ENCODE measurements around the gene CDK2AP2.
"Not testable (repeated sequence)": the region's sequence is repeated elsewhere in the genome, so short reads cannot be mapped to it uniquely, and the experiment has no call there.

The CDK2AP2 gene

DNA sequence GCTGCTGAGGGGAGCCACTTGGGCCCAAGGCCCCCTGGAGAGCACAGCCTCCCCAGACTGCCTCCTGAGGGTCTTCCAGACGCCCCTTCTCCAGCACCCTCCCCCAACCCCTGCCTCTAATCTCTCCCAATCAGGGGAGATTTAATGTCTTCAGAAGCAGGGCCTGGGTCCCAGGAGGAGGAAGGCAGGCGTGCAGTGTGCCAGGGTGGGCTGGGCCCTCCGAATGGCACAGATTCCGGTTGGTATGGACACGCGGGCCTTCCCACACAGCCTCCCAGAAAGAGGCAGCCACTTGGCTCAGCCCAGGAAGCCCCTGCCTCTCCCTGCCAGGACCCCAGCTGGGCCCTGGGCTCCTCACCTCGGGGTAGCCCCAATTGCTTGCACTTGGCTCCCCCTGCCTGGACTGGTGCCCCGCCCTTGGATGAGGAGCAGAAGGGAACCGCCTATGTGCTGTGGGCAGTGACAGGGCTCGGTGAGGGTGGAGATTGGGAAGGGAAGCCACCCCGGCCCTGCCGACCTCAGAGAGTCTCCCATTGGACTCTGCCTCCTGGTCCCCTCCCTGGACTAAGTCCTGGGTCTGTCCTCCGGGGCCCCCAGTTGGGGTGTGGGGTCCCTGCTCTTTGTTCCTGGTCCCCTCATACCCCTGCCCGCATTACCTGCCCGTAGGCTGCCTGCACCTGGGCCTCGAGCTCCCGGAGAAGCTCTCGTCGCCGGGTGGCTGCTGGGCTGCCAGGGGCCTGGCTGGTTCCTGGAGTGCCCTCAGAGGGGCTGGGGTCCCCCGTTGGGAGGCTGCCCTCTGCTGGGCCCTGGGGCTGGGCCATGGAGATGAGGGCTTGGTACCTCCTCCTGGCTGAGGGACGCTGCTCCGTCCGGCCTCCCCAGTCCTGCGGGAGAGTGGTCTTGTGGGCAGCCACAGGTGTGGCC is 15.9 kb upstream of the CDK2AP2 start:
- no peak for DNase-seq

DNA sequence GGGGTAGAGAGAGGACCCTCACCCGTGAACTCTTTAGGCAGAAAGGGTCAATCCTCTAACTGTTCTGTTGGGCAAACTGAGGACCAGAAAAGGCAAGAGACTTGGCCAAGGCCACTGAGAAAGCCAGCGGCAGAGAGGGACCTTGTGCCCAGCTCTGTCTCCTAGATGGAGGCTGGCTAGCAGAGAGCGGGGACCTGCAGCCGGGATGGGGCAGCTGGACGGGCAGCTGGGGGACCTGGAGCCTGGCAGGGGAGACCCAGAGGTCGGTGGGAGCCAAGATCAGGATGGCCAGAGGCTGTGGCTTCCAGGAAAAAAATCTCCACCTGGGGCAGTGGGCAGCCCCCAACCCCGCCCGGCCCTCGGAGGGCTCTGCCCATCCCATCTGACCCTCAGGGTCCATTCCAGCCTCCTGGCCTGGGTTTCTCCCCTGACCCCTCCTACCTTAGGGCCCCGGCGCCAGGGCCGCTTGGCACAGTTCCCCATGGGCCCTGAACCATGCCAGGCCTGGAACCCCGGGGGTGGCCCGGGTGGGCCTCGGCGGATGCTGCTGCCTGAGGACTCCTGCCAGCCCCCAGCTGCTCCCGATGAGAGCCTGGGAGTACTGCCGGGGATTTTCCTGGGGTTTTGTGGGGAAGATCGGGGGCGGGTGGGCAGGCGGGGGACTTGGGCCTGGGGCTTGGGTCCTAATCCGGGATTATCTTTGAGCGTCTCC is 15.0 kb upstream of the CDK2AP2 start, which contains the start of gene CABP2:
Gene CABP2, minus strand, starts transcription at position 603 of the 712 bp plus-strand sequence. Its CDS starts 120 bp downstream, at position 483.
- DNase-seq, result no peak

DNA sequence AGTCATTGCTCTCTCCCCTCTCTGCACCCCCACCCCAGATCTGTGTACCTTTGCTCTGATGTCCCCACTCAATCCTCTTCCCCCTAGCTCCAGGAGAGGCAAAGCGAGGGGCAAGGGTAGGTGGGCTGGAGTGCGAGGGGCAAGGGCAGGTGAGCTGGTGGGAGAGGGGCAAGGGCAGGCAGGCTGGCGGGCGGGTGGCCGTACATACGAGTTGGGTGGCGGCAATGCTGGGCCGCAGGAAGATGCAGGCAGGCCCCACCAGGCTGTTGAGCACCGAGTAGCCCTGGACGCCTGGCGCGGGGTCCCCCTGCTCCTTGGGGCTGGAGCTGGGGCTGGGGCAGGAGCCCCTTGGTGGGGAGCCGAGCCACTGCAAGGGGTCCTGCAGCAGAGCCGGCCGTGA is 14.4 kb upstream of the CDK2AP2 start:
- DNase-seq, result no peak

DNA sequence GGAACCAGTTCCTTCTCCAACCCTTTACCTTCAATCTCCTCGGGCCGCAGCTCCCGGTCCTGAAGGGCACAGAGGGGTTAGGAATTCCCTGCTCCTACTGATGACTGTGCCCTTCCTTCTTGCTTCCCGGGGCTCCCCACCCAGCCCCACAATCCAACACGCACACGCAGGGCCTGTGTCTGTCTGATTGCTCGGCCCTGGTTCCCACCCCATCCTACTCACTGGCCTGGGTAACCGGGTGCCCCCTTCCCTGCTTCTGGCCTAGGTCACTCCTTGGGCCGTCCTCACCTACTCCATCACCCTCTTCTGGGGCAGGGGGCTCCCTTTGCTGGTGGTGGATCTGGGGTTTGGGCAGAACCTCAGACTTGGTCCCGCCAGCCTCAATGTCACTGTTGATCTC is 14.0 kb upstream of the CDK2AP2 start:
- no peak for DNase-seq

DNA sequence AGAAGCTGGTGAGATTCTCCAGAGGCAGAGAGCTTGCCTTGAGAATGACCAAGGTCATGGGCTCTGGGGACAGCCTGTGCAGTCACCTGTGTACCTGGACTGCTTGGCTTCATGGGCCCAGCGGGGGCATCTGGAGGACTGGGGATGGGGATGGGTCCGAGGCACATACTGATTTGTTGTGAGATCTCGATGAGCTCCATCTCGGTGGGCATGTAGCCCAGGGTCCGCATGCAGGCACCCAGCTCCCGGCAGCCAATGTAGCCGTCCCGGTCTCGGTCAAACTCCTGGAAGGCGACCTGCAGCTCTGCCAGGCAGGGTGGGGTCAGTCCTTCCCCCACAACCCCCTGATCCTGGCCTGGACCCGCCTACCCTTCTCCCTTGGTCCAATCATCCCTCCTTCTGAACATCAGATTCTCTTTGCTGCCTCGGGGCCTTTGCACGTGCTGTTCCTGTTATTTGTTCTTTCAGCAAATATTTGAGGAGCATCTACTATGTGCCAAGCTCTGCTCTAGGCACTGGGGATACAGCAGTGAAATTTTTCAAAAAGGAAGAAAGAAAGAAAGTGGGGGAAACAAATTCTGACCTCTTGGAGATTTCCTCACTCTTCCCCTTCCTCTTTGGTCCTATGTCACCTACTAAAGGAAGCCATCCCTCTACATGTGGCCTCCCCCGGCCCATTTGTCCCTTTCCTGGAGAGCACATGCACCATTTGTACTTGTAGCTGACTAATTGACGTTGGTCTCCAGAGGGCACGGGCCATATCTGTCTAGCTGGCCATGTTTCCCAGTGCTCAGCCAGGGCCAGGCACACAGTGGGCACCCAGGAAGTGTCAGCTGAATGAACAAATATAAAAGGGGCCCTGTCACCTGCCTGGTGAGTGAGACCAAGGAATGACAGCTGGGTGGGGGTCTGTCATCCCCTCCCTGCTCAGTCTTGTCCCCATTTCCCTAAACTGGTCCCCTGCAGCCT is 13.2 kb upstream of the CDK2AP2 start:
- DNase-seq, result no peak

DNA sequence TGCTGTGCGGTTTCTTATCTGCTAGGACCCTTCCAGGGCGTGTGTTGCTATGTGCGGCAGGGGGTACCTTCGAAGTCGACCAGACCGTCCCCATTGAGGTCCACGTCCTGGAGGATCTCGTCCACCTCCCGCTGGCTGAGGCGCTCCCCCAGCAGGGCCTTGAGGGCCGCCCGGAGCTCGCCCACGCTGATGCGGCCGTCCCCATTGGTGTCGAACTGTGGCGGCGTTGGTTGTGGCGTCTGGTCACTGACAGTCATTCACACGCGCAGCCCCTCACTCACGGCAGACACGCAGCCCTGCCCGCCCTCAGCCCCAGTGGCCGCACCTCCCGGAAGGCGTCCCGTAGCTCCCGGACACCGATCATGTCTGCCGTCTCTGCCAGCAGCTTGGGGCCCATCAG is 11.8 kb upstream of the CDK2AP2 start:
- no peak for DNase-seq

DNA sequence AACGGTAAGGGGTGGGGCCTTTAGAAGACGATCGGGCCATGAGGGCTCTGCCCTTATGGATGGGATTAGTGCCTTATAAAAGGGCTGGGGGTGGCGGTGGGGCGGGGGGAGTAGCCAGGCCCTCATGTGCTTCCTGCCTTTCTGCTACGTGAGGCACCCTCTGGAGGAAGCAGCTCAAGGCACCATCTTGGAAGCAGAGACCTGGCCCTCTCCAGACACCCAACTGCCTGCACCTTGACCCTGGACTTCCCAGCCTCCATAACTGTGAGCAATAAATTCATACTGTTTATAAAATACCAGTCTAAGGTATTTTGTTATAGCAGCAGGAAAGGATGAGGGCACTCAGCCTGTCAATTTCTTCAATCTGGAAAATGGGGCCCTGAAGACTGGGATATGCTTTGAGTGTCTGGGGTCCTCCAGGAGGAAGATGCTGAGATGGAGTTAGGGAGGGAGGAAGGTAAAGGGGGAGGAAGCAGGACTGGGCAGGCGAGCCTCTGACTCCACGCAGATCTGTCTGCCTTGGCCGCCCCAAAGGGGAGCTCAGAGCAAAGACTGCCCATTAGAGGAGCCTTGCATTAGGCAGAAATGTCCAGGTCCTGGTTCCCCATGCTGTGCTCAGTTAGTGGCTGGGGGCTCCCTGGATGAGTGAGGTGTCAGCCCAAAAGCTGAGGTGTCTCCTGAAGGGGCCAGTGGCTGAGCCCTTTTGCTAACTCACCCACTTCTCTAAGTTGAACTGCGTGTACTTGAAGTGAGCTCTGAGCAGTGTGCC is 10.0 kb upstream of the CDK2AP2 start:
- DNase-seq, result no peak

DNA sequence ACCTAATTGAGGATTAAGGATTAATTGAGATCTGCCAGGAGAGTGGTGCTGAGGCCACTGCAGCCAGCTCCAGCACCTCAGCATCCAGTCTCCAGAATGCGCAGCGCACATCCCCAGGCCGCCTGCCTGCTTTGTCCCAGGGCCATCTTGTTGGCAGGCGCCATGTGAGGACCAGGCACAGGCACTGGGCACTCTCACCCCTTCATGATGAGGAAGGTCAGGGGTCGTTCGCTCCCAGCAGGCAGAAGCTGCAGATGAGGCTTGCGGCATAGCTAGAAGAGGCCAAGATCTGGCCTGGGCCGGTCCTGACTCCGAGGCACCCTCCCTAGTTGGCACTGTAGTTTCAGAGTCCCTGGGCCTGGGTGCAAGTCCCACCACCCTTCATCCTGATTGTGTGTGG is 8.8 kb upstream of the CDK2AP2 start:
- DNase-seq, result no peak

DNA sequence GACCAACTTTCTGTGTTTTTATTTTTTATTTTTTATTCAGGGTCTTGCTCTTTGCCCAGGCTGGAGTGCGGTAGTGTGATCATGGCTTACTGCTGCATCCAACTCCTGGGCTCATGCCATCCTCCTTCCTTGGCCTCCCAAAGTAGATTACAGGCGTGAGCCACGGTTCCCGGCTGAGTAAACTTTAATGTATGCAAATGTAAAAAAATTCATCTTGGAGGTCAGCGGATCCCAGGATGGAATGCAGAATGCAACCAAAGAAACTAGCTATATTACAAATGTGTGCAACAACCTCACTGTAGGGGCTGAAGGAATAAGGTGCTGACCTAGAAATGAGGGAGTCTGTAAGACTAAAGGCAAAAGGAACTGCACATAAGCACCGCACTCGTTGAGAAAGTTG is 6.2 kb upstream of the CDK2AP2 start:
- DNase-seq, result no peak

GRCh38 chr11:67511558-67511957 is 3.6 kb upstream of the CDK2AP2 start:
- DNase-seq, result not testable (repeated sequence)

GRCh38 chr11:67510023-67510345 is 2.0 kb upstream of the CDK2AP2 start:
- DNase-seq, result no peak

DNA sequence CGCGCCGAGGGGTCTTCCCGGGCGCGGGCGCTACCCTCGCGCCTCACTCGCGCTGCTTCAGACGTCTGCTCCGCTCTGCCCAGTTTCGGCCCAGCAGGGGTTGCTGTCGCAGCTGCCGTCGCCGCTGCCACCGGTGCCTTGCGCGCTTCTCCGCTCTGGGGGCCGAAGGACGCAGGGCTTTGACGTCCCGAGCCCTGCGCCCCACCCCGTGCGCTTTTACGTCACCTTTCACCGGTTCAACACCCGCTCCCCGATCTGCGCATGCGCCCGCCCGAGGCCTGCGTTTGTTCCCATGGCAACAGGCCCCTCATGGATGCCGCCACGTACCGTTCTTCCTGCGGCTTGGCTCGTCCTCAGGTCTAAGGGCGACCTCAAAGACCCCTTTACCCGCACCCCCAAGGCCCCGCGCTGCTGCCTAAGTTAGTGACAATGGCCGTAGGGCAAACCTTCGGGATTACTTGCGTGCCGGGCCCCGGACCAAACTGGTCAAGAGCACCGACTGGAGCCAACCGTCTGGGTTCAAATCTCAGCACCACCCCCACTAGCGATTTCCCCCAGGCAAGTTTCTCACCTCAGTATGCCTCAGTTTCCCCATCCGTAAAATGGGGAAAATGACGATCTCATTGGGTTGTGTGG is 642 bp upstream of the CDK2AP2 start:
- peak; percentile 97 to 100 for DNase-seq

DNA sequence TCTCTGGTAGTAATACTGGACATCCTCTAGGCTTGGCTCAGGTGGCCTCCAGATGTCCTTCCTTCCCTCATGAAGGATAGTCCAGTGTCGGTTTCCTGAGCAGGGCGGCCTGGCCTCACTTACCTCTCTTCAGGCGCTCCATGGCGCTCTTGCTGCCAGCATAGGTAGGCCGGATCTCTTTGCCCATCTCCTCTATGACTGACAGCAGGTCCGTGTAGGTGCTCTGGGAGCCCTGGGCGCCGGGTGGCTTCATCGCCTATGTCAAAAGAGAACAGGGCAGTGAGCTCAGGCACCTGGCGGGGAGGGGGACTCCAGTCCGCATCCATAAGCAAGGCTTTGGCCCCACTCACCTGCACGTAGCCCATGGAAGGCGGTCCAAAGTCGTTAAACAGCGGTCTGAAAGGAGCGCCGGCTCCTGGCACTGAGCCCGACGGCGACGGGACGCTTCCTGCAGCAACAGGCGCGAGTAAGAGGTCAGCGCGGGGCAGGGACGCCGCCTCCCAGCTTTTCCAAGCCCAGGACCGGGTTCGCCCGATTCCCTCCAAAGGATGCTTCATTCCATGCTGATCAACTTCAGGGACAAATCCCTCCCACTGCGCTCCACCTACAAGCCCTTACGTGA is 609 bp downstream of the CDK2AP2 start:
- no peak for DNase-seq

DNA sequence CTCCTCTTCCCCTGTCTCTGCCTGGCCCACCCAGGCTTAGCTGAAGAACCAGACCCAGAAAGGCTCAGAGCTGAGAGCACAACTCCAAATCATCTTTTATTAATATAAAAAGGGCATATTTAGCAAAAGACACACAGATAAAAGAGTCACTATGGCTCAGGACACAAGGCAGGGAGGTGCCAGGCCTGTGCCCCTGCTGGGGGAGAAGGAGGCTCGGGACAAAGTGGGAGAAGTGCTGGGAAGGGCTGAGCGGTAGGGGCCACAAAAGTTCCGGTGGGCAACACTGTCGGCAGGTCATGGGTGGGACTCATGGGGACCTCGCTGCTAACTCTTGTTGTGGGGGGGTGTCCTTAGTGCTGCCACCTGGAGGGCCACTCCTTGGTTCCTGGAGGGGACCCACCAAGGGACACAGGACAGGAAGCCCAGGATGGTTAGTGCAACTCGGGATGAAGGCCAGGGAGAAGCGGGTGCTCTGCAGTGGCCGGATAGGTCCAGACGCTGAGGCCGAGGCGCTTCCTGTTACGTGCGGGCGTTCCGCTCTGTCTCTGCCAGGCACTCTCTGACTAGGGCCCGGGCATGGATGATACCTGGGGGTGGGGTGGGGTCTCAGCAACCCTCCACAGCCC is 1.4 kb downstream of the CDK2AP2 start:
- no peak for DNase-seq

GRCh38 chr11:67505605-67506396 is 2.2 kb downstream of the CDK2AP2 start:
- peak; percentile 88 to 90 for DNase-seq

DNA sequence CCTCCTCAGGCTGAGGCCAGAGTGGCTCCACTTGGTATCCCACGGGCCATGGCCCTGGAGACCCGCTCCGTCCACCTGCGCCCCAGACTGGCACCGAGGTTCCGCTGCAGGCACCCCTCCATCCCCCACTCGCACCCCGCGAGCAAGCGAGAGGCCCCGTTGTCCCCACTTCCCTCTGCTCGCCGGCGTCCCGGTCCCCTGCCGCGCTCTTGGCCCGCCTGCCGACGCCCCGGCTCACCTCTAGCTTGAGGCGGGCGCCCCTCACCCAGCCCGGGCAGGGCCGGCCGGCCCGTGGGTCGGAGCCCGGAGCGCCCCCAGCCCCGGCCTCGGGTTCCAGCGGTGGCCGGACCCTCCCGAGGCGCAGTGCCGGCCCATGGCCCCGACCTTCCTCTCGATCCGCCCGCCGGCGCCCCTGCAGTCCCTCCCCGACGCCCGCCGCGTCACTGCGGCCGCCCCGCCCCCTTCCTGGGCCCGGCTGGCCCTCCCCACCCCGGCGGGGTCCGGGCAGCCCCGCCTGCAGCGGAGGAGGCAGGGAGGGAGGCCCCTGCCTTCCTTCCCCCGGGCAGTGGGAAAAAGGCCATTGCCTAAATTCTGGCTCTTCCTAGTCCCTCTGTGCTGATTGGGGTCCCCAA is 2.9 kb downstream of the CDK2AP2 start, which contains the start of gene PITPNM1:
Gene PITPNM1, minus strand, starts transcription at position 414 of the 632 bp plus-strand sequence. CDS start 1,183 bp downstream, outside the sequence.
- DNase-seq, result peak; percentile 61 to 83

DNA sequence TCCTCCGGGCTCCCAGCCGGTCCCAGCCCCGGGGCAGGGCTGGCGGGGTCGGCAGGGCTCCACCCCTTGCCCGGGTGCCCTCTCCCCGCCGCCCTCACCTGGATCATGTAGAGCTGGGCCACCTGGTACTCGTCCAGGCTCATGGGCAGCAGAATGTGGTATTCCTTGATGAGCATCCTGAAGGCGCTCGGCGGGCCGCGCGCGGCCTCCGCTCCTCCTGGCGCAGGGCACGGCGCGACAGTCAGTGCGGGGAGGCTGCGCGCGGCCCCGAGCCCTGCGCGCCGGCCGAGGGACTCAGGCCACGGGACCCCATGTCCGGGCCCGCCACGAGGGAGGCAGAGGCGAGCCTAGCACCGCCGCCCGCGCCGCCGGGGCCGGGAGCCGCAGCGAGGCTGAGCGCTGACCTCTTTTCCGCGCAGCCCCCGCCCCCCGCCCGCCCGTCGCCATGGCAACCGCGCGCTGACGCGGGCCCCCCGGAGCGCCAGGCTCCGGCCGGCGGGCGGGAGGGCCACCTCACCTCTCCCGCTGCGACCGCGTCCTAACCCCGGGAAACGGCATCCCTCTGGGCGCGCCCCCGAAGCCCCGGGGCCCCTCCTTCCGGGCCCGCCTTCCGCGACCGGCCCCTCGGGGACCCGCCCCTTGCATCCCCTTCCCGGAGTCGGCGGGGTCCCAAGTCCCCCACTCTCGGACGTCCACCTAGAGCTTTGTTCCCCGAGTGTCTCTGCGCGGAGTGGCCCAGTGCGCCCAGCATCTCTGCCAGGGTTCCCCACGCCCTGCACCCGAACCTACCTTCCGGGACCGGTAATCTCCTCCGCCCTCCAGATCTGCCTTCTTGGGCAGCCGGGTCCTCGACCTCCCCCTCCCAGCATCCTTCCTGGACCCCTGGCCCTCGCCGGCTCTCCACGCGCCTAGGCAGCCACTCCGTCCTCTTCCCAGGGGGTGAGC is 3.7 kb downstream of the CDK2AP2 start:
- peak; percentile 12 to 44 for DNase-seq
